ENCODE data around the gene PSMC5. TPM values are rescaled to one million over a fixed set of nuclear protein-coding genes. Genes with fewer than 3 reads are reported as not detected.
"Not testable (repeated sequence)": the region's sequence is repeated elsewhere in the genome, so short reads cannot be mapped to it uniquely, and the experiment has no call there.

Gene PSMC5
- polyA plus RNA-seq, 6 donors from 2014 or later, result 107 to 220 (median 118) TPM

- H3K27ac Mint-ChIP-seq, result peak overlapping the region in 5 of 6 donors; percentile 56 to 96 (median 86)
Observed at GRCh38 chr17:63847525-63848249, 20.5 kb downstream of the PSMC5 start.

GRCh38 chr17:63848834-63849689 is 21.8 kb downstream of the PSMC5 start:
- H3K27me3 Mint-ChIP-seq, result no peaks in the 10 kb centered on the region
- ATAC-seq (ENCODE audit: low read depth in 2 of 2) (peak; percentile 93 to 94), DNase-seq (peak; percentile 93)
- H3K27ac Mint-ChIP-seq, result peak overlapping the region; percentile 84 to 99 (median 96)
- H3K4me1 Mint-ChIP-seq, result peaks cover 14 to 25% (median 25%) of the 10 kb centered on the region in 3 donors
- no peaks in the 10 kb centered on the region for H3K36me3 Mint-ChIP-seq
- peak overlapping the region; percentile 74 to 93 (median 88) for H3K4me3 Mint-ChIP-seq
- peaks cover 0 to 12% (median 3%) of the 10 kb centered on the region in 7 donors for H3K9me3 Mint-ChIP-seq

More at GRCh38 chr17:63847525-63848249, 20.5 kb downstream of the PSMC5 start:
- DNase-seq (no peak), ATAC-seq (ENCODE audit: low read depth in 2 of 2) (no peak)
- no peaks in the 10 kb centered on the region for H3K27me3 Mint-ChIP-seq
- peaks cover 22 to 35% (median 31%) of the 10 kb centered on the region in 3 donors for H3K4me1 Mint-ChIP-seq
- no peaks in the 10 kb centered on the region for H3K36me3 Mint-ChIP-seq
- H3K9me3 Mint-ChIP-seq, result peaks cover 0 to 12% (median 3%) of the 10 kb centered on the region in 7 donors
- H3K4me3 Mint-ChIP-seq, result peak overlapping the region in 7 of 8 donors; percentile 3 to 93 (median 88)

- peaks cover 11 to 20% (median 20%) of the 10 kb centered on the region in 3 donors for H3K4me1 Mint-ChIP-seq
- DNase-seq, result no peak
- no peak for ATAC-seq (ENCODE audit: low read depth in 2 of 2)
- H3K9me3 Mint-ChIP-seq, result peaks cover 0 to 12% (median 3%) of the 10 kb centered on the region in 7 donors
- no peak overlapping the region for H3K27ac Mint-ChIP-seq
- no peak overlapping the region for H3K4me3 Mint-ChIP-seq
- H3K27me3 Mint-ChIP-seq, result no peaks in the 10 kb centered on the region
- no peaks in the 10 kb centered on the region for H3K36me3 Mint-ChIP-seq
Observed at GRCh38 chr17:63850401-63850800, 23.2 kb downstream of the PSMC5 start.

GRCh38 chr17:63853260-63853659 is 26.0 kb downstream of the PSMC5 start:
- H3K4me1 Mint-ChIP-seq, result peaks cover 11 to 14% (median 11%) of the 10 kb centered on the region in 3 donors
- H3K9me3 Mint-ChIP-seq, result peaks cover 0 to 7% (median 0%) of the 10 kb centered on the region in 7 donors
- H3K4me3 Mint-ChIP-seq, result no peak overlapping the region
- no peak overlapping the region for H3K27ac Mint-ChIP-seq
- DNase-seq, result no peak
- ATAC-seq (ENCODE audit: low read depth in 2 of 2), result no peak
- no peaks in the 10 kb centered on the region for H3K27me3 Mint-ChIP-seq
- no peaks in the 10 kb centered on the region for H3K36me3 Mint-ChIP-seq

GRCh38 chr17:63854709-63855108 is 27.5 kb downstream of the PSMC5 start:
- no peak overlapping the region for H3K4me3 Mint-ChIP-seq
- no peaks in the 10 kb centered on the region for H3K27me3 Mint-ChIP-seq
- DNase-seq (no peak), ATAC-seq (ENCODE audit: low read depth in 2 of 2) (no peak)
- no peaks in the 10 kb centered on the region for H3K36me3 Mint-ChIP-seq
- no peaks in the 10 kb centered on the region for H3K9me3 Mint-ChIP-seq
- peaks cover 1 to 2% (median 1%) of the 10 kb centered on the region in 3 donors for H3K4me1 Mint-ChIP-seq
- no peak overlapping the region for H3K27ac Mint-ChIP-seq

GRCh38 chr17:63855185-63855584 is 28.0 kb downstream of the PSMC5 start:
- Mint-ChIP-seq H3K27me3 (no peaks in the 10 kb centered on the region), H3K4me1 (peaks cover 0 to 2% (median 0%) of the 10 kb centered on the region in 3 donors), H3K36me3 (no peaks in the 10 kb centered on the region), H3K9me3 (no peaks in the 10 kb centered on the region), H3K27ac (no peak overlapping the region), H3K4me3 (no peak overlapping the region)
- ATAC-seq (ENCODE audit: low read depth in 2 of 2) (no peak), DNase-seq (no peak)

GRCh38 chr17:63856425-63856824 is 29.2 kb downstream of the PSMC5 start:
- not testable (repeated sequence) for H3K4me3 Mint-ChIP-seq; H3K9me3 Mint-ChIP-seq; DNase-seq; H3K27me3 Mint-ChIP-seq; H3K27ac Mint-ChIP-seq; H3K4me1 Mint-ChIP-seq; H3K36me3 Mint-ChIP-seq; ATAC-seq (ENCODE audit: low read depth in 2 of 2)

GRCh38 chr17:63859257-63859656 is 32.0 kb downstream of the PSMC5 start:
- ATAC-seq (ENCODE audit: low read depth in 2 of 2) (no peak), DNase-seq (no peak)
- Mint-ChIP-seq H3K4me1 (peaks cover 0 to 2% (median 0%) of the 10 kb centered on the region in 3 donors), H3K9me3 (no peaks in the 10 kb centered on the region), H3K27ac (no peak overlapping the region), H3K4me3 (no peak overlapping the region), H3K36me3 (no peaks in the 10 kb centered on the region), H3K27me3 (no peaks in the 10 kb centered on the region)

- DNase-seq; H3K4me3 Mint-ChIP-seq; H3K27me3 Mint-ChIP-seq; ATAC-seq (ENCODE audit: low read depth in 2 of 2); H3K4me1 Mint-ChIP-seq; H3K9me3 Mint-ChIP-seq; H3K36me3 Mint-ChIP-seq: not testable (repeated sequence)
- peak overlapping the region in 2 of 6 donors; percentile 76 to 92 for H3K27ac Mint-ChIP-seq
Observed at GRCh38 chr17:63866625-63867024, 39.4 kb downstream of the PSMC5 start.

GRCh38 chr17:63869491-63870291 is 42.5 kb downstream of the PSMC5 start:
- H3K4me1 Mint-ChIP-seq, H3K36me3 Mint-ChIP-seq, DNase-seq, H3K27me3 Mint-ChIP-seq, H3K4me3 Mint-ChIP-seq, H3K27ac Mint-ChIP-seq, H3K9me3 Mint-ChIP-seq: not testable (repeated sequence)
- ATAC-seq (ENCODE audit: low read depth in 2 of 2), result peak in 1 of 2 donors; percentile 25

- H3K36me3 Mint-ChIP-seq; DNase-seq; ATAC-seq (ENCODE audit: low read depth in 2 of 2); H3K9me3 Mint-ChIP-seq; H3K27ac Mint-ChIP-seq; H3K4me3 Mint-ChIP-seq; H3K4me1 Mint-ChIP-seq; H3K27me3 Mint-ChIP-seq: not testable (repeated sequence)
Observed at GRCh38 chr17:63870292-63870665, 43.0 kb downstream of the PSMC5 start.

GRCh38 chr17:63871646-63872365 is 44.6 kb downstream of the PSMC5 start:
- H3K4me3 Mint-ChIP-seq; H3K27ac Mint-ChIP-seq; DNase-seq; H3K9me3 Mint-ChIP-seq; H3K4me1 Mint-ChIP-seq; ATAC-seq (ENCODE audit: low read depth in 2 of 2); H3K27me3 Mint-ChIP-seq; H3K36me3 Mint-ChIP-seq: not testable (repeated sequence)

GRCh38 chr17:63873577-63873976 is 46.3 kb downstream of the PSMC5 start, which contains the start of gene CSH2:
Gene CSH2, minus strand, starts transcription at chr17:63873677. Its CDS starts 63 bp downstream, at chr17:63873614.
- not testable (repeated sequence) for H3K9me3 Mint-ChIP-seq; H3K36me3 Mint-ChIP-seq; H3K4me3 Mint-ChIP-seq; H3K4me1 Mint-ChIP-seq; DNase-seq; ATAC-seq (ENCODE audit: low read depth in 2 of 2); H3K27me3 Mint-ChIP-seq; H3K27ac Mint-ChIP-seq
